Heart left ventricle (tissue), 16 donors: ENCODE measurements around the gene EZH1. TPM values are rescaled to one million over a fixed set of nuclear protein-coding genes. Genes with fewer than 3 reads are reported as not detected.

Source experiments
- ATAC-seq, 4 donors: fragments of 200-7000 bp; cut with Tn5 transposase; one replicate each; pipeline ENCODE4 v1.9.1; 2020 to 2022; ENCODE audit warnings: moderate library complexity in 4 of 4, mild to moderate bottlenecking in 3 of 4, moderate number of reproducible peaks in 1 of 4
- DNase-seq, 5 donors: peaks; one replicate each; pipeline ENCODE4 v3.0.0-alpha.2; 2020
- H3K27ac ChIP-seq, 12 donors: fragments of 200-600 bp; sonication (generic) in 4 of 12; one replicate each; pipeline versions ENCODE4 v1.5.0 to v1.8.0; 2016 to 2022; ENCODE audit warnings: mild to moderate bottlenecking in 2 of 12
- H3K27me3 ChIP-seq, 9 donors: fragments of 200-600 bp; sonication (generic) in 2 of 9; one replicate each; pipeline versions ENCODE4 v1.5.1 to v1.8.0; 2016 to 2022; ENCODE audit warnings: mild to moderate bottlenecking in 3 of 9
- H3K36me3 ChIP-seq, 9 donors: fragments of 200-600 bp; sonication (generic) in 2 of 9; one replicate each; pipeline versions ENCODE4 v1.5.0 to v1.8.0; 2018 to 2022; ENCODE audit warnings: mild to moderate bottlenecking in 2 of 9
- H3K4me1 ChIP-seq, 12 donors: fragments of 200-600 bp; sonication (generic) in 4 of 12; one replicate each; pipeline versions ENCODE4 v1.5.0 to v1.8.0; 2016 to 2022; ENCODE audit warnings: mild to moderate bottlenecking in 3 of 12
- H3K4me3 ChIP-seq, 12 donors: fragments of 200-600 bp; sonication (generic) in 4 of 12; one replicate each; pipeline versions ENCODE4 v1.5.0 to v1.8.0; 2017 to 2022; ENCODE audit warnings: mild to moderate bottlenecking in 9 of 12, moderate library complexity in 4 of 12
- H3K9me3 ChIP-seq, 12 donors: fragments of 200-600 bp; sonication (generic) in 4 of 12; one replicate each; pipeline versions ENCODE4 v1.5.0 to v1.8.0; 2016 to 2022; ENCODE audit warnings: mild to moderate bottlenecking in 1 of 12
- POLR2A ChIP-seq, 2 donors: fragments of 450-650 bp; IDR thresholded peaks; one replicate each; pipeline ENCODE4 v1.6.1; 2017; ENCODE audit warnings: antibody characterized with exemption in 2 of 2, mild to moderate bottlenecking in 2 of 2, moderate library complexity in 2 of 2
- WGBS, 4 donors: extraction: QIAGEN DNeasy Blood & Tissue Kit in 2 of 4; methylation state at CpG; one replicate each; pipeline versions ENCODE4 v1.1.5 to v1.1.7; 2013 to 2018; 5-methylcytosine and 5-hydroxymethylcytosine counted together
- intact Hi-C, 10 donors: fragments of 100-400 bp; cut with DNase I; formaldehyde crosslinking; loops; one replicate each; pipeline versions ENCODE4 v1.11.1 to v1.14.2; 2022
- polyA plus RNA-seq, 2 donors: library from polyadenylated mRNA; stranded (reverse); fragments of 200-250 nt; gene quantifications; one replicate each; pipeline ENCODE4 v1.2.3, GENCODE V29; 2013
- total RNA-seq, 9 donors: library from RNA; depleted of rRNA in 2 of 9; stranded (reverse); fragments of >200 nt in 2 of 9; fragmentation: NEBNext Ultra II Directional in 3 of 9; extraction: Animal tissue kit (Norgen Biotek cat#: 25700) in 3 of 9; gene quantifications; one replicate each; pipeline versions ENCODE4 v1.1.0 to v1.2.4, GENCODE V29; 2016 to 2023
- TF ChIP-seq, protein P1 (sequence below), 12 donors: fragments of 200-600 bp; sonication (generic) in 4 of 12; IDR thresholded peaks; one replicate each; pipeline versions ENCODE4 v1.5.0 to v1.8.0; 2018 to 2022; ENCODE audit warnings: antibody characterized with exemption in 12 of 12, mild to moderate bottlenecking in 5 of 12
- donor health status: ischemic (EF 13 %, LVEDD 7.1; RV severe dilation, severe dysfunction).
- donor health status: healthy with polysubstance abuse.
- donor health status: DM: no; HTN: yes; CAD: no.
- donor health status: DM: no; HTN: no; CAD: no.
- donor health status: ischemic (EF 25% LVEDD 6.9; RV normal size, moderate dysfunction).
- donor health status: ischemic (EF 25% LVEDD 5.7; RV mildly dilated, moderate dysfunction).
- donor health status: healthy.
- donor health status: DM: yes; HTN: yes; CAD: no.
- donor health status: ischemic (EF 35%, LVEDD 5.7; RV mildly dilated, moderate dysfunction).
- donor health status: nonischemic (EF 11% LVEDD 7.7; RV severe dilation, severe dysfunction).
- donor health status: DM: yes; HTN: yes; CAD: no.
- donor health status: PGD.
- donor health status: ischemic (EF 29% LVEDD 5.4; RV normal size, mild dysfunction).
- donor health status: nonischemic (EF 23%, LVEDD 6.1; RV moderate dilation, normal function).

The EZH1 gene
- total and polyA plus RNA-seq, 11 donors: 18.8 to 50.2 (median 40.7) TPM

DNA sequence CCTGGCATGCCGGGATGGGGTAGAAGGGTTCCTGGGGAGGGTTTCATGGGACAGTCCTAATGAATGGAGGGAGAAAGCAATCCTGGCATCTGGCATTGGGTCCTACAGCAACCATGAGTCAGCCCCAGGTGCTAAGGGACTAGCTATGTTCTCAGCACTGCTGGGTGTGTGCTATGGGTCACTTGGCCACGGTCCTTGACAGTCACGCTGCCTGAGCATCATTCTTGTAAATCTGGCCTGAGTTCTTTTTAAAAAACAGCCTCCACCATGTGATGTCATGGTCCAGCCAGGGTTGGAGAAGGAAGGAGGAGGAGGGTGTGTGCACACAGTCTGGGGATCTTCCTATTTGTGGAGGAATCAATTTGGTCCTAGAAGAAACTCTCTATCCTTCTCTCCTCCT, 9.9 kb upstream of the EZH1 start:
- no peaks in the 10 kb centered on the region for H3K36me3 ChIP-seq
- no peak overlapping the region for H3K4me3 ChIP-seq
- H3K27ac ChIP-seq: peak overlapping the region in 4 of 12 donors; percentile 3 to 43 (median 14)
- H3K9me3 ChIP-seq: no peaks in the 10 kb centered on the region
- intact Hi-C loops: loop anchor here in 1 of 10 donors (5.0 kb wide), 1 partner anchor 172 kb away; no protein-coding TSS in a partner anchor
- H3K4me1 ChIP-seq: peaks cover 0 to 31% (median 19%) of the 10 kb centered on the region in 12 donors
- ATAC-seq: peak; percentile 74 to 89 (median 82)
- peaks cover 0 to 7% (median 0%) of the 10 kb centered on the region in 9 donors for H3K27me3 ChIP-seq
- DNase-seq: peak in 4 of 5 donors; percentile 23 to 78 (median 52)
- TF ChIP-seq, protein P1, sequence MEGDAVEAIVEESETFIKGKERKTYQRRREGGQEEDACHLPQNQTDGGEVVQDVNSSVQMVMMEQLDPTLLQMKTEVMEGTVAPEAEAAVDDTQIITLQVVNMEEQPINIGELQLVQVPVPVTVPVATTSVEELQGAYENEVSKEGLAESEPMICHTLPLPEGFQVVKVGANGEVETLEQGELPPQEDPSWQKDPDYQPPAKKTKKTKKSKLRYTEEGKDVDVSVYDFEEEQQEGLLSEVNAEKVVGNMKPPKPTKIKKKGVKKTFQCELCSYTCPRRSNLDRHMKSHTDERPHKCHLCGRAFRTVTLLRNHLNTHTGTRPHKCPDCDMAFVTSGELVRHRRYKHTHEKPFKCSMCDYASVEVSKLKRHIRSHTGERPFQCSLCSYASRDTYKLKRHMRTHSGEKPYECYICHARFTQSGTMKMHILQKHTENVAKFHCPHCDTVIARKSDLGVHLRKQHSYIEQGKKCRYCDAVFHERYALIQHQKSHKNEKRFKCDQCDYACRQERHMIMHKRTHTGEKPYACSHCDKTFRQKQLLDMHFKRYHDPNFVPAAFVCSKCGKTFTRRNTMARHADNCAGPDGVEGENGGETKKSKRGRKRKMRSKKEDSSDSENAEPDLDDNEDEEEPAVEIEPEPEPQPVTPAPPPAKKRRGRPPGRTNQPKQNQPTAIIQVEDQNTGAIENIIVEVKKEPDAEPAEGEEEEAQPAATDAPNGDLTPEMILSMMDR (IDR thresholded peaks at IDR 0.05): no peak
- no peak for TF ChIP-seq POLR2A (IDR thresholded peaks at IDR 0.05)
- WGBS, 4 donors: 69 to 79% (median 72%) methylated on average over 3 of the region's 3 CpGs

DNA sequence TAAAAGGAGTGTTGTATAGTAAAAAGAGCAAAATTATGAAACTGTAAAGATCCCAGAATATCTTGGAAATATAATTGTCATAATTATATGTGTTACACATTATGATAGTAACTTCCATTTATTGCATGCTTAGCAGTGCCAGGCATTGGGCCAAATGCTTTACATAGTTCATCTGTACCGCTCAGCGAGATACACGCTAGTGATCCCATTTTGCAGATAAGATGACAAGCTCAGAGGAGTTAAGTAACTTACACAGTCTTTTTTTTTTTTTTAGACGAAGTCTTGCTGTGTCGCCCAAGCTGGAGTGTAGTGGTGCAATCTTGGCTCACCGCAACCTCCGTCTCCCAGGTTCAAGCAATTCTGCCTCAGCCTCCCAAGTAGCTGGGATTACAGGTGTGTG, 6.8 kb upstream of the EZH1 start:
- H3K9me3 ChIP-seq: no peaks in the 10 kb centered on the region
- DNase-seq (no peak), ATAC-seq (no peak)
- H3K4me3 ChIP-seq: no peak overlapping the region
- peaks cover 0 to 3% (median 0%) of the 10 kb centered on the region in 9 donors for H3K27me3 ChIP-seq
- TF ChIP-seq, protein P1 (IDR thresholded peaks at IDR 0.05): no peak
- TF ChIP-seq POLR2A (IDR thresholded peaks at IDR 0.05): no peak
- 42 to 53% (median 50%) methylated on average over 7 of the region's 7 CpGs for WGBS, 4 donors
- H3K4me1 ChIP-seq: peaks cover 7 to 45% (median 34%) of the 10 kb centered on the region in 12 donors
- intact Hi-C loops: no loop called here
- H3K27ac ChIP-seq: peak overlapping the region in 2 of 12 donors; percentile 66 to 84
- no peaks in the 10 kb centered on the region for H3K36me3 ChIP-seq

DNA sequence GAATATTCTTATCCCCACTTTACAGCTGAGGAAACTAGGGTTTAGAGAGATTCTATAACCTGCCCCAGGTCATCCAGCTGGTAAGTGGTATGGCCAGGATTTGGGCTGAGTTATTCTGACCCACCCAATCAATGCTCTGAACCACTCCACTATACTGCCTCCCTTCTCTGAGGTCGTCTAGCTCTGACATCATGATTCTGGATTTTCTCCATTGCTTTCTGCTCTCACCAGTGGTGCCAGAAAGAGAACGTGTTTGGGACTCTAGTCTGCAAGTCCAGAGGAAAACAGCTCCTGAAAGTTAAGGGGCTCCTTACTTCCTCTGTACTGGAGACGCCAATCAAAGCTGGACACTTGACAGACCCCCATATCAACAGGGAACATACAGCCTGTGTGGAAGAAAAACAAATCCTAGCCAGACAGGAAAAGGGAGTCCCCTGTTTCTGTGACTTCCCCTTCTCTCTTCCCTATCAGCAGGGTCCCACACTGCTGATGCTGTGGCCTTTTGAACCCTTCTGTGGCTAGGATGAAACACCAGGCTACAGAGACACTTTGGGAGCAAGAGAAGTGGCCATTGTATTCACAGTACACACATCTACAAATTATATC, 6.0 kb upstream of the EZH1 start:
- peak overlapping the region in 8 of 12 donors; percentile 51 to 84 (median 62) for H3K27ac ChIP-seq
- DNase-seq: no peak
- peaks cover 0 to 3% (median 0%) of the 10 kb centered on the region in 9 donors for H3K27me3 ChIP-seq
- WGBS, 4 donors: 32 to 46% (median 34%) methylated on average over 3 of the region's 3 CpGs
- TF ChIP-seq, protein P1 (IDR thresholded peaks at IDR 0.05): no peak
- TF ChIP-seq POLR2A (IDR thresholded peaks at IDR 0.05): no peak
- peaks cover 7 to 45% (median 34%) of the 10 kb centered on the region in 12 donors for H3K4me1 ChIP-seq
- H3K4me3 ChIP-seq: no peak overlapping the region
- no peaks in the 10 kb centered on the region for H3K9me3 ChIP-seq
- peak; percentile 10 to 60 (median 33) for ATAC-seq
- H3K36me3 ChIP-seq: no peaks in the 10 kb centered on the region
- intact Hi-C loops: no loop called here

DNA sequence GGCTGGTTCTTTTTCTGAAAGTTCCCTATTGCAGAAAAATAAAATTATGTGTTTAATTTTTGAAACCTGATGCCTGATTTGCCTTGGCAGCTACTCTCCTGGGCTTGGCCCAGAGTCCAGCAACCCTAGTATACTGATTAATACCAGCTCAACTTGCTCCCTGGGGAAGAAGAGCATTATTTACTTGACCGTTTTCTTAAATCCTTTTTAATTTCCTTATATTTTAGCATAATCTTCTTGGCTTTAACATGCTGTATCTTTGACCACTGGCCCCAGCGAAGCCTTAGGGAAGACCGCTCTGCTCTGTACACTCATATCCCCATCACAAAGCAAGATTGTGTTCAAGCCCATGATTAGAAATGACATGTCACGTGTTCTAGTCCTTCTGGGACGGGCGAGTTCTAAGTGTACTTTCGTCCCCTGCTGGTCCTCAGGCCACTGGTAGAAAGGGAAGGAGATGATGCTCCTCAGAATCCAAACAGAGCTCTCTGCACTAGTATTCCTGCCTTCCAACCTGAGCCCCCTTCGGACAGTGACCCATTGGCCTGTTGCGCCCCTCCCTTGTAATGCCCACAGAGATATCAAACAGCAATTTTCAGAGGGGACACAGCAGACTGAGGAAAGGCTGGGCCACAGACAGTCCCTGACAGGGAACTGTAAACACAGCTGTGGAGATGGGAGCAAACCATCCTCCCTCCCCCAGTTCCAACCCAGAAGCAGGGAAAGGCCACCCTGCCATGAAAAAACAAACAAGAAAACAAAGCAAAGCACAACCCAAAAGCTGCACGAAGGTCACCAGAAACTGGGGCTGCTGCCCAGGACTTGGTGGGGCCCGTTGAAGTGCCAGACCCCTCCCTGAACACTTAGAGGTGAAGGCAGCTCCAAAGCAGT, 4.3 kb upstream of the EZH1 start:
- no peak for DNase-seq
- Histone ChIP-seq H3K4me1 (peaks cover 7 to 52% (median 39%) of the 10 kb centered on the region in 12 donors), H3K27ac (peak overlapping the region in 11 of 12 donors; percentile 40 to 84 (median 58)), H3K9me3 (no peaks in the 10 kb centered on the region), H3K27me3 (peaks cover 0 to 2% (median 0%) of the 10 kb centered on the region in 9 donors), H3K36me3 (no peaks in the 10 kb centered on the region), H3K4me3 (no peak overlapping the region)
- ATAC-seq: peak in 1 of 4 donors; percentile 35
- 56 to 69% (median 65%) methylated on average over 11 of the region's 11 CpGs for WGBS, 4 donors
- intact Hi-C loops: loop anchor here in 2 of 10 donors (2.0 to 10.0 kb wide), 2 partner anchors 14 to 76 kb away; partner anchors contain the start of gene BECN1 (in 1 of the 2)
- TF ChIP-seq POLR2A (IDR thresholded peaks at IDR 0.05): no peak
- TF ChIP-seq, protein P1 (IDR thresholded peaks at IDR 0.05): peak in 1 of 12 donors; percentile 4
